GF-D8 (cell line): ENCODE measurements around the gene DBN1.

Source experiments
- DNase-seq: peaks from one replicate; lab custom pipeline; 2025; lab: John Stamatoyannopoulos, UW

DBN1 gene

DNA sequence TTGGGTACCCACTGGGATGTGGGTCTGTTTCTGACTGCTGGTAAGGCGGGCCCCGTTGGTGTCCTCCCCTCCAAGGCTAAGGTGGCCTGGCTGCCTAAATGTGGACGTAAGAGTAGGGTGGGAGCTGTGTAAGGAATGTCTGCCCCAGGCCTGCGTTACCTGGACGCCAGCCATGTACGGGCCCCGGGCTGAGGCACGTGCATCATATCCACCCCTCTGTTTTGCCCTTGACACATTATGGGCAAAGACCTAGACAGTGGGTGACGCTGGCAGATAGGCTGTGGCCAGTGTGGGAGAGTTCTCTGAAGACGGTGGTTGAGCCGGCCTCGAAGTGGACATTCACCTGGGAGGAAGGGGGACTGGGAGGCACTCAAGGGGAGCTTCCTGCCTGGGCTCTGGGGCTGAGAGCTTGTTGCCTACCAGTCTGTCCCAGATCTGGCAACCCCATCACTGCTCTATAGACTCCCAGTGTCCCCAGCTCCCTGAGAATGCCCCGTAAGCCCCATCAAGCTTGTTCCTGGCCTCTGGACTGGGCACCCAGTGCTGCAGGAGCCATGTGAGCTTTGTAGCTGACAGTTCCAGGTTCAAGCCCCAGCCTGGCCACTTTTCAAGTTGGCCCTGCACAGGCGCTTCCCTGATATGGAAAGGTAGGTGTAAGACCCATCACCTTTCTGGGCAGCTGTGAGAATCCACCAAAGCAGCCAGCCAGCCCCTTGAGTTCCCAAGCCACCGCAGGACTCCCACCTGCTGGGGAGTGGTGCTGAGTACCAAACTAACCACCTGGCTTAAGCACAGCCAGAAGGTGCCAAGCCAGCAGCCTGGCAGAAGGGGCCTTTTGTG is 30.1 kb downstream of the DBN1 start:
- no peak for DNase-seq

DNA sequence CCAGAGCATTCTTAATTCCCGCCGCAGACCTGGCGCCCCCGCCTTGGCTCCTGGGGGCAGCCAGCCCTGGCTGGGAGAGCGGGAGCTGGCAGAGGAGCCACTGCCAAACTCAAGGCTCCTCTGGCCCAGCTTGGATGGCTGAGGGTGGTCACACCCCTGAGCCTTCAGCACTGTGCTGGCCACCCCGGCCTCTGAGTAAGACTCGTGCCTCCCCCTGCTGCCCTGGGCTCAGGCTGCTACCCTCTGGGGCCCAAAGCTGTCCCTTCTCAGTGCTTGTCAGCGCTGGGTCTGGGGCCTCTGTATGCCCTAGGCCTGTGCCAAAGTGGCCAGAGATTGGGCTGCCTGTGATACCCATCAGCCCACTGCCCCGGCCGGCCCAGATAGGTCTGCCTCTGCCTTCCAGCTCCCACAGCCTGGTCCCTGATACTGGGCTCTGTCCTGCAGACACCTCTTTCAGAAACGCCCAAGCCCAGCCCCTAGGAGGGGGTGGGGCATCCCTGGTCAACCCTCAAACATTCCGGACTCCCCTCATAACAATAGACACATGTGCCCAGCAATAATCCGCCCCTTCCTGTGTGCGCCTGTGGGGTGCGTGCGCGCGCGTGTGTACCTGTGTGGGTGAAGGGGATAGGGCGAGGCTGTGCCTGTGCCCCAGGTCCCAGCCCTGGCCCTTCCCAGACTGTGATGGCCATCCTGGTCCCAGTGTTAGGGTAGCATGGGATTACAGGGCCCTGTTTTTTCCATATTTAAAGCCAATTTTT is 31.2 kb downstream of the DBN1 start:
- DNase-seq = no peak

DNA sequence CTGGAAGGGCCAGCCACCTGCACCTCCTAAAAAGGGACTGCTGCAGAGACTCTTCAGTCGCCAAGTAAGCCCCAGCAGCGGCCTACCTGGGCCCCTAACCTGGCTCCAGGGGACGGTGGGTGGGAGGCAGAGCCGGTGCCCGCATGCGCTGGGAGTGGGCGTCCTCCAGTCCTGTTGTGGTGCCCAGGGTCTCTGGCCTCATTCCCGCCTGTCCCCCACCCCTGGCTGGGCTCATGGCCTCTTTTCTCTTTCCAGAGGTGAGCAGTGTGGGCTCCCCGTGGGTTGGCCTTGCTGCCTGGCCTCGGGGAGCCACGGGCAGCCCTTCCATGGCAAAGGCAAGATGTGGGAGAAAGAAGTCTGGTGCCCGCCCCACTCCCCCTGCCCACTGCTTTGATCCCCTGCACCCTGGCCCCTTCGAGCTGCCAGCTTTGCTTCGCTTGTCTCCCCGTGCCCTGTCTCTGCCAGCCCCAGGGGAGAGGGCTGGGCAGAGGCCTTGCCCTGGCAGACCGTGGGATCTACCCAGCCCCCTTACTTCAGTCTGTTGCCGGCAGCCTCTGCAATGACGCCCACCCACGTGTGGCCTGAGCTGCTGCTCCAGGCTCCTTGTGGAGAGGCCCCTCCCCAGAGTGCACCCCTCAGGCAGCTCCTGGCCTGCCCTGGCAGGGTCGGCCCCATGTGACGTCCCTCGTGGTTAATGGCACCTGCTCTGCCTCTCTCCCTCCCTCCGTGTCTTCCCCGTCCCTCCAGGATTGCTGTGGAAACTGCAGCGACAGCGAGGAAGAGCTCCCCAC is 32.2 kb downstream of the DBN1 start:
- DNase-seq = no peak

DNA sequence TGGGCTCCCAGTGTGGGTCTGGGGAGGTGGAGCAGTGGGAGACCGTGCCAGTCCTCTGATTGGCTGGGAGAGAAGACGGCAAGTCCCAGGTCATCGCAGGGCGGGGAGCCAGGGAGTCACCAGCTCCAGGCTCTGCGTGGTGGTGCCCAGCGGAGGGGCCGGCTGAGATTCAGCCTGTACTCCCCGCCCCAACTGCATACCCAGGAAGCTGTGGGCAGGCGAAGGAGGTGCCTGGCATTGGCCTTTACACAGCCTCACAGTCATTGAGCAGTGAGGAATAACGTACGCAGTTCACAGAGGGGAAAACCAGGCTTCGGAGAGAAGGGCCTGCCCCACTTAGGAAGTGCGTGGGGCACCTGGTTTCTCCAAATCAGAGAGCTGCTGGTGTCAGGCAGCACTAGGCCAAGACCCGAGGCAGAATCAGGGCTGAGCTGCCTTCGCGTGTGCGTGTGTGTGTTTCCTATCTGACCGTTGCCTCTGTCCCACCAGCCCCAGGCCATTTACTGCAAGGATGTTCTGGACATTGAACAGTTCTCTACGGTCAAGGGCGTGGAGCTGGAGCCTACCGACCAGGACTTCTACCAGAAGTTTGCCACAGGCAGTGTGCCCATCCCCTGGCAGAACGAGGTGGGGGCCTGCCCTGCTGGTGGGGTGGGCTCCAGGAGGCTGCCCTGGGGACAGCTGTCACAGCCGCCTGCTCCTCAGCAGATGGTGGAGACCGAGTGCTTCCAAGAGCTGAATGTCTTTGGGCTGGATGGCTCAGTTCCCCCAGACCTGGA is 33.0 kb downstream of the DBN1 start:
- DNase-seq = no peak

DNA sequence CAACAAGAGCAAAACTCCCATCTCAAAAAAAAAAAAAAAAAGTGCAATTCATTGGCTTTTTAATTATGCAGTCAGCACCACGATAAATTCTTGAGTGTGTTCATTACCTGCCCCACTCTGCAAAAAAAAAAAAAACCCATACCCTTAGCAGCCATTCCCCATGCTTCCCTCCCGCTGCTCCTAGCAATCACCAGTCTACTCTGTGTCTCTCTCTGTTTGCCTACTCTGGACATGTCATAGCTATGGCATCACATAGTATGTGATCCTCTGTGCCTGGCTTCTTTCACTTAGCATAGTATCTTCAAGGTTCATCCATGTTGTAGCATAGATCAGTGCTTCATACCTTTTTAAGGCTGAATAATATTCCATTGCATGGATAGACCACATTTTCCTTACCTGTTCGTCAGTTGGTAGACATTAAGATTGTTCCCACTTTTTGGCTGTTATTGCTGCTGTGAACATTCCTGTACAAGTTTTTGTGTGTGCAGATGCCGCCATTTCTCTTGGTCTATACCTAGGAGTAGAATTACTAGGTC is 33.8 kb downstream of the DBN1 start:
- DNase-seq = no peak

DNA sequence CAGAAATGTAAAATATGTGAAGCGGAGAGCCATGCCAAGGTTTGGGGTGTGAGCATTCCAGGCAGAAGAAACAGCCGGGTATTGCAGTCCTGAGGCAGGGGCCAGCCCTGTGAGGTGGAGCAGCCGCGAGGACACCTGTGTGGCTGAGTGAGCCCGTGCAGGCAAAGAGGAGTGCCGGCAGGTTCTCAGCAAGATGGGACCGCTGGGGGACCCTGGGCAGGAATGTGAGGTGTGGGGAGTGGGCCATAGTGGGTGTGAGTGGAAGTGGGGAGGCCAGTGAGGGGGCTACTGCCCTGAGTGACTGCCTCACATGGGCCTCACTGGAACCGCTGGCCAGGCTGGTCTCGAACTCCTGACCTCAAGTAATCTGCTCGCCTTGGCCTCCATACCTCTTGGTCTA is 35.0 kb downstream of the DBN1 start:
- DNase-seq = no peak

DNA sequence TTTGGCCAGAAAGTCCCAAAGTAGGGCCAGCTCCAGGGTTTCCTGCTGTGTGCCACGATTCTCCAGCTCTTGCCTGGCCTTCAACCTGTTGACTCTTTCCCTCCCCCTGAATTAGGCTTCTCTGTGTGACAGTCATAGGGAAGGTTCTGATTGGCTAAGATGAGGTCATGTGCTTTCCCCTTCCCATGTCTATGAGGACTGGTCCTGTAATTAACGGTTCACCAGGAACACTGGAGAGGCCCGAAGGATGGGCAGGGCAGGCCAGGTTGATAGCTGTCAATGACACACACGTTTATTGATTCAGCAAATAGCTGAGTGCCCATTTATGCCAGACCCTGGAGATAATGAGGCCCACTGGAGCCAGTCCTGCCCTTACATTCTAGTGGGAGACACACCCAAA is 35.8 kb downstream of the DBN1 start:
- DNase-seq = no peak

DNA sequence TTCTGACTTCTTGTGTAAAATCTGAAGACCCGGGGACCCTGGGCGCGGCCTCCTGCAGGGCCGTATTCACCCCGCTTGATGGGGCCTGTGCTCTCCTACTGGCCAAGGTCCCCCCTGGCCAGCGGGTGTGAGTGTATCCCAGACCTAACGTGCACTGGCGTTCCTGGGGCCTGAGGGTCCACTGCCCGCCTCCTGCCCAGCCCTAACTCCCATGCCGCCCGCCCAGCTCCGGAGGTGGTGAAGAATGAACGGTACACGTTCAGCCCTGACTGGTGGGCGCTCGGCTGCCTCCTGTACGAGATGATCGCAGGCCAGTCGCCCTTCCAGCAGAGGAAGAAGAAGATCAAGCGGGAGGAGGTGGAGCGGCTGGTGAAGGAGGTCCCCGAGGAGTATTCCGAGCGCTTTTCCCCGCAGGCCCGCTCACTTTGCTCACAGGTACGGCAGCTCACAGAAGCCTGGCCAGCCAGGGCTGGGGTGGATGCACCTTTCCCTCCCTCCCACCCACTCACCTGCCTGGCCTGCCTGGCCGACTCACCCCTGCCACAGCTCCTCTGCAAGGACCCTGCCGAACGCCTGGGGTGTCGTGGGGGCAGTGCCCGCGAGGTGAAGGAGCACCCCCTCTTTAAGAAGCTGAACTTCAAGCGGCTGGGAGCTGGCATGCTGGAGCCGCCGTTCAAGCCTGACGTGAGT is 37.4 kb downstream of the DBN1 start:
- DNase-seq = no peak

DNA sequence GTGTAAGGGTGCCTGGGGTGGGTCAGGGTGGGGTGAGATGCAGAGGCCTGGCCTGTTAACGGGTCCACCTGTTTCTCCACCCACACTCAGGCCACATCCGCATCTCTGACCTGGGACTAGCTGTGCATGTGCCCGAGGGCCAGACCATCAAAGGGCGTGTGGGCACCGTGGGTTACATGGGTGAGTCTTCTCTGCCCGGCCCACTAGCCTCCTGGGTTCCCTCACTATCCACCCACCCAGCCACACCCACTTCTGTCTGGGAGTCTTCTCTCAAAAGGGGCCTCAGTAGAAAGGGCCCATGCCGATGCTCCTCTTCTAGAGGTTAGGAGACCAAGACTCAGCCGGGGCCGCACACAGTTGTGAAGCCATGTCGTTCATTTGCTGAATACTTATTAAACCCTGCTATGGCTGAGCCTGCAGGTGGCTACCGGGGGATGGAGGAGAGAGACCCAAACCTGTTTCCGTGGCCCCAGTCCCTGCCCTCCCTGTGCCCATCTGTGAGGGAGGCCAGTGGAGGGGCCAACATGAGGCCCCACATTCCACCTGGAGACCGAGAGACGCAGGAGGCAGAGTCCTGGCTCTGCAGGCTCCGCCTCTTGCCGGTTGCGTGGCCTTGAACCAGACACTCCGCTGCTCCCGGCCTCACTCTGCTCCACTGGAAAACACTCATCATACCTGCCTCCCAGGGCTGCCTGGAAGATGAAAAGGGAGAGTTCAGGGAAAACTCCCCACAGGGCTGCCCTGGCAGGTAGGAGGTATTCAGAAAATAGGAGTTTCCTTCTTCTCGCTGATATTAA is 38.3 kb downstream of the DBN1 start:
- DNase-seq = no peak

DNA sequence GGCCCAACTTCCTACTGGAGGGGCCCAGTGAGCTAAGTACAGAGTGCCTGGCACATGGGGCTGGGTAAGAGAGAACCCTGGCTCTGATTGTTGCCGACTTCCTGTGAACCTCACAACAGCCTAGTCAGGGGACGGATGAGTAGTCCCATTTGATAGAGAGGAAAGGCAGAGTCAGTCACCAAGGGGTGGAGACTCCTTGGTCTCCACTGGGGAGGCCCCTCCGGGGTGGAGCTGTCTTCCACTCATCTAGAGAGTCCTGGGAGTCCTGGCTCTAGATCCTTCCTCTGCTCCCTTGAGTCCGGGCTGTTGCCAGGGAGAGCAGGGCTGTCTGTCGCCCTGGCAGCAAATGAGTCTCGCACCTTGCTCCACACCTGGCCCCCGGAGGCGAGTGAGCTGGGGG is 39.0 kb downstream of the DBN1 start:
- no peak for DNase-seq

DNA sequence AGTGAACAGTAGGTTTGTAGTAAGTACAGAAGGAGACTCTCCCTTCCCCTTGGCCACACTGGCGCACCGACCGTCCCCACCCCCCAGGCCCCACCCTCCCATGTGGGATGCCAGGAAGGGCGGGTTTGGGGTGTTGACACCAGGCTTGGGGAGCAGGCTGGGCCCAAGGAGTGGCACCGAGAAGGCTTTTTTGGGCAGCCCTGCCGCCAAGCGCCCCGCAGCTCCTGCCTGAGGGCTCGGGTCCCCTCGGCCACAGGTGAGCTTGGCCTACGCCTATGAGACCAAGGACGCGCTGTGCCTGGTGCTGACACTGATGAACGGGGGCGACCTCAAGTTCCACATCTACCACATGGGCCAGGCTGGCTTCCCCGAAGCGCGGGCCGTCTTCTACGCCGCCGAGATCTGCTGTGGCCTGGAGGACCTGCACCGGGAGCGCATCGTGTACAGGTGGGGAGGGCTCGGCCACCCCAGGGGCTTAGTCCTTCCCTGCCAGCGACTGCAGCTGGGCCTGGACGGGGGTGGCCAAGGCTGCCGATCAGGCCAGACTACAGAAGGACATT is 39.7 kb downstream of the DBN1 start:
- DNase-seq = no peak

DNA sequence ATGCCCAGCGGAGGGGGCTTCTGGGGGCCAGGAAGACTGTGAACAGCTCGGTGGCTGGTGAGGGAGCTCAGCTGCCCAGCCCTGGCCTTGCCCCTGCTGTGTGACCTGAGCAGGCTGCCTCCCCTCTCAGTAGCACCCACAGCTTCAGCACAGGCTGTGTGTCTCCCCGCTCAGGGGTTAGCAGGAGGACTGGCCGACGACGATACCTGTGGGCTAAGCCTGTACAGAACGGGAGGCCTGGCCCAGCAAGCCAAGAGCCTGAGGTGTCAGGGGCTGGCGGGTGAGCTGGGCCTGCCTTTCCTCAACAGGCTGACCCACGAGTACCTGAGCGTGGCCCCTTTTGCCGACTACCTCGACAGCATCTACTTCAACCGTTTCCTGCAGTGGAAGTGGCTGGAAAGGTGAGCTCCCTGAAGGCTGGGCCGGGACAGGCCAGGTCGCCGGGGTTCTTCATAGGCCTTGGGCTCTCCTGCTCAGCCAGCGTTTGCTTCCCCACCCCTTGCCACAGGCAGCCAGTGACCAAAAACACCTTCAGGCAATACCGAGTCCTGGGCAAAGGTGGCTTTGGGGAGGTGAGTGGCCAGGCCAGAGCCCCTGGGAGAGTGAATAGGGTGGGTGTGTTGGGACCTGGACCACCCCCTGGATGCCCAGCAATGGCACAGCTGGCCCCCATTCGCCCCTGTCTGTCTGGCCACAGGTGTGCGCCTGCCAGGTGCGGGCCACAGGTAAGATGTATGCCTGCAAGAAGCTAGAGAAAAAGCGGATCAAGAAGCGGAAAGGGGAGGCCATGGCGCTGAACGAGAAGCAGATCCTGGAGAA is 40.4 kb downstream of the DBN1 start:
- no peak for DNase-seq

DNA sequence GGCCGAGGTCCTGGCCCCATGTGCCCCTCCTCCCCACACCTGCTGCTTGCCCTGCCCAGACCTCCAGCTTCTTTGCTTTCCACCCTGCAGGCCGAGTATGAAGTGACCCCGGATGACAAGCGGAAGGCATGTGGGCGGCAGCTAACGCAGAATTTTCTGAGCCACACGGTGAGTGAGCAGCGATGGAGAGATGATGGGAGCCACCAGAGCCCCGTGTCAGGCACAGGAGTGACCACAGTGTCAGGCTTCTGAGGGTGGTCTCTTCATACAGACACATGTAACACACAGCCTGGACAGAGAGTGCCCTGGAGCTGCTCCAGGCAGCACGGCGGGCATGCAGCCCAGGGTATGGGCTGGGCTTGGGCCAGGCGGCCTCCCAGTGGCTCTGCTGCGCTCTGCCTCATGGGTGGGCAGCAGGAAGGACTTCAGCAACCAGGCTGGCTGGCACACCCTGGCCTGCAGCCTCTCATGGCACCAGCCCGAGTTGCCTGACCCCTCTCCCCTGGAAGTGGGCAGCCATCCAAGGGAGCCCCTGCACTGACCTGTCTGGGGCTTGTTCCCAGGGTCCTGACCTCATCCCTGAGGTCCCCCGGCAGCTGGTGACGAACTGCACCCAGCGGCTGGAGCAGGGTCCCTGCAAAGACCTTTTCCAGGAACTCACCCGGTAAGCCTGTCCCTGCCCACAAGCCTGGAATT is 41.1 kb downstream of the DBN1 start:
- no peak for DNase-seq

DNA sequence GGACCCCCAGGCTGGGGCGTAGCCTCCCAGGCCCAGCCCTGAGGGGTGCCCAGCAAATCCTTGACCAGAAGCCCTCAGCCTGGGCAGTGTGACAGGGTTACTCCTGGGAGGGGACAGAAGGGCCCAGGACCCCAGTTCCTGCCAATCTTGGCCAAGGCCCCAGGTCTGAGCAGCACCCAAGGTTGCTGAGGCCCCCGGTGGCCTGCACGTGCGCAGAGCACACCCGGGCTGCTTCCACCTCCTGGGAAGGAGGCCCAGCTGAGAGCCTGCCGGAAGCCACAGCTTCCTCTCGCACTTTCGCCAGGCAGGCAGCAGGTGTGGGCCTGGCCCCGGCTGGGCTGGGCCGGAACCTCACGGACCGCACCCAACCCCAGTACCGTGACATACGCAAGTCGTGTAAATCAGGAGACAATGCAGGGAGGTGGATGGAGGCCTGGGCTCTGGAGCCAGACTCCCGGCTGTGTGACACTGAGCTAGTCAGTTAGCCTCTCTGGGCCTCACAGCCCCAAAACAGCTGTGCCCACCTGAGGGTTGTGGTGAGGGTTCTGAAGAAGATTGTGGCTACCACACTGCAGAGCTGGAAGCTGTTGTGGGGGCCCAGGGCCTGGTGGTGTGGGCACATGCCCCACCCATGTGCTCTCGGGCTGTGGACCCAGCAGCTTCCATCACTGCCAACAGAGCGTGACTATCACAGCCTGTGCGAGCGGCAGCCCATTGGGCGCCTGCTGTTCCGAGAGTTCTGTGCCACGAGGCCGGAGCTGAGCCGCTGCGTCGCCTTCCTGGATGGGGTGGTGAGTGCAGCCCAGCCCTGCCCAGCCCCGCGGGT is 41.9 kb downstream of the DBN1 start:
- peak; percentile 86 for DNase-seq

DNA sequence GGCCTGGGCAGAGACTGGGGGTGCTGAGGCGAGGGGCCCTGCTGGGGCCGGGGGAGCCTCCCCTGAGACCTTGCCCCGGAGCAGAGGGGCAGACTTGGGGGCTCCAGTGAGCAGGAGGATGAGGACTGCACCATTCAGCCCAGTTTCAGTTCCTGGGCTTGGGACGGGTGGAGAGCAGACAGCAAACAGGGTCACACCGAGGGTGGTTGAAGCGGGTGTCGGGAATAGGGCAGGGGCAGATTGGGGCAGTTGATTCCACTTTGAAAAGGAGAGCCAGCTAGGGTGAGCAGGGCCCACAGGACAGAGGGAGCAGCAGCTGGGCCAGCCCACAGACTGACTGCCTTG is 42.5 kb downstream of the DBN1 start:
- DNase-seq = no peak

DNA sequence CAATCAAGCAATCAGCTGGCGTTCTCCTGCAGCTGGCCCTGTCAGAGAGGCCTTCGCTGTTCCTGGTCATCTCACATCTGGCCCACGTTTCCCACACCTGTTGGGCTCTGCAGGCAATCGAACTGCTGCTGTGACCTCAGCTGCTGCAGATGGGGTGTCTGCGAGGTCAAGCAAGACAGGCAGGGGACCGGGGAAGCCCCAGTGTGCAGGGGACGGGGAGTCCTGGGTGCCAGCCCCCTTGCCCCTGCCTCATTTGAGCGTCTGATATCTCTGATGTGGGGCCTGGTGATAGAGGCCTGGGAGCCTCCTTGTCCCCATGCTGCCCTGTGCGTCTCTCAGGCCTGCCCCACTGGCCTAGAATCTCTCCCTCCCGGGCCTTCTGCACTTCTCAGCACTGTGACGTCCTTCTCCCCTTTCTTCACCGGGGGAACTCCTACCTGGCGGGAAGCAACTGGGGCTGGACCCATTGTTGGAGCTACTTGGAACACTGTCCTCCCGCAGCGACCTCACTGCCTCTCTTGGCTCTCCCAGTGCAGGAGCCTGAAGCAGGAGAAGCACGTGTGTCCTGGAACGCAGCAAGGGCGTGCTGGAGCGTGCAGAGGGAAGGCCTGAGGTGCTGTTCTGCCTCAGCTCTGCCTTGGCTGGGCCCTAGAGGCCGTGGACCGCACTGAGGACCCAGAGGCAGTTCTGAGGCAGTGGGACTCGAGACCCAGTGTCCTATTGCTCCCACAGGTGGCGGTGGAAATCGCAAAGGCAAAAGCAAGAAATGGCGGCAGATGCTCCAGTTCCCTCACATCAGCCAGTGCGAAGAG is 43.1 kb downstream of the DBN1 start:
- DNase-seq = no peak
